Activated naive CD4-positive, alpha-beta T cell treated with anti-CD3 and anti-CD28 coated beads, Interleukin-2, amount 10 ng/mL, durations not matched to agents 7 days and 5 days (primary cell): ENCODE data around the gene PHF20.
"Not testable (repeated sequence)": the region's sequence is repeated elsewhere in the genome, so short reads cannot be mapped to it uniquely, and the experiment has no call there.

Source experiments
- CTCF ChIA-PET: fragments of 350-600 bp; sonication (Branson Sonifier 250); formaldehyde crosslinking; loops from one replicate; lab custom pipeline; 2021; ENCODE audit warnings: antibody characterized with exemption; lab: Charles Lee
- DNase-seq: peaks from one replicate; pipeline ENCODE4 v3.0.0-alpha.2; 2020
- H3K27ac Mint-ChIP-seq: one replicate; pipeline ENCODE4 v1.8.0; 2021; ENCODE audit warnings: mild to moderate bottlenecking, moderate library complexity, mixed read lengths
- H3K27me3 Mint-ChIP-seq: one replicate; pipeline ENCODE4 v1.8.0; 2021; ENCODE audit warnings: mild to moderate bottlenecking, mixed read lengths
- H3K36me3 Mint-ChIP-seq: one replicate; pipeline ENCODE4 v1.8.0; 2021; ENCODE audit warnings: mixed read lengths
- H3K4me1 Mint-ChIP-seq: one replicate; pipeline ENCODE4 v1.8.0; 2021; ENCODE audit warnings: mixed read lengths
- H3K4me3 Mint-ChIP-seq: one replicate; pipeline ENCODE4 v1.8.0; 2021; ENCODE audit warnings: mild to moderate bottlenecking, moderate library complexity, mixed read lengths
- H3K9me3 Mint-ChIP-seq: one replicate; pipeline ENCODE4 v1.8.0; 2021; ENCODE audit warnings: mixed read lengths

Gene PHF20

DNA sequence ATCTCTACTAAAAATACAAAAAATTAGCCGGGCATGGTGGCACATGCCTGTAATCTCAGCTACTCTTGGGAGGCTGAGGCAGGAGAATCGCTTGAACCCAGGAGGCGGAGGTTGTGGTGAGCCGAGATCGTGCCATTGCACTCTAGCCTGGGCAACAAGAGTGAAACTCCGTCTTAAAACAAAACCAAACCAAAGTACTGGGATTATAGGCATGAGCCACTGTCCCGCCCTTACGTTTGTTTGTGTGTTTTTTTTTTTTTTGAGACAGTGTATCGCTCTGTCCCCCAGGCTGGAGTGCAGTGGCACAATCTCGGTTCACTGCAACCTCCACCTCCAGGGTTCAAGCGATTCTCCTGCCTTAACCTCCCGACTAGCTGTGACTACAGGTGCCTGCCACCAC, 12.0 kb downstream of the PHF20 start:
- DNase-seq, H3K27ac Mint-ChIP-seq, H3K9me3 Mint-ChIP-seq, CTCF ChIA-PET, H3K4me3 Mint-ChIP-seq, H3K4me1 Mint-ChIP-seq, H3K27me3 Mint-ChIP-seq: not testable (repeated sequence)
- peaks cover 18% of the 10 kb centered on the region for H3K36me3 Mint-ChIP-seq

DNA sequence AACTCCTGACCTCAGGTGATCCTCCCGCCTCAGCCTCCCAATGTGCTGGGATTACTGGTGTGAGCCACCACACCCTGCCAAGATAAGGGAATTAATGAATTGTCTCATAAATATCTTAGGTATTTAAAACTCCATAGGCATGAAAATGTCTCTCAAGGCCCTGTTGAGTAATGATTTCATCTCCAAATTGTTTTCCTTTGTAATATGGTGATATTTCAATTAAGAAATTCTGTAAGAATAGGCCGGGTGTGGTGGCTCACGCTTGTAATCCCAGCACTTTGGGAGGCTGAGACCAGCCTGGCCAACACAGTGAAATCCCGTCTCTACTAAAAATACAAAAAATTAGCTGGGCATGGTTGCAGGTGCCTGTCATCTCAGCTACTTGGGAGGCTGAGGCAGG, 13.7 kb downstream of the PHF20 start:
- DNase-seq, H3K4me1 Mint-ChIP-seq, H3K27me3 Mint-ChIP-seq, H3K4me3 Mint-ChIP-seq, H3K27ac Mint-ChIP-seq, H3K9me3 Mint-ChIP-seq: not testable (repeated sequence)
- peaks cover 12% of the 10 kb centered on the region for H3K36me3 Mint-ChIP-seq
- CTCF ChIA-PET, result interaction anchor here (1.5 kb wide), 1 partner anchor 8 kb away, joined by 3 read pairs; no protein-coding TSS in a partner anchor

DNA sequence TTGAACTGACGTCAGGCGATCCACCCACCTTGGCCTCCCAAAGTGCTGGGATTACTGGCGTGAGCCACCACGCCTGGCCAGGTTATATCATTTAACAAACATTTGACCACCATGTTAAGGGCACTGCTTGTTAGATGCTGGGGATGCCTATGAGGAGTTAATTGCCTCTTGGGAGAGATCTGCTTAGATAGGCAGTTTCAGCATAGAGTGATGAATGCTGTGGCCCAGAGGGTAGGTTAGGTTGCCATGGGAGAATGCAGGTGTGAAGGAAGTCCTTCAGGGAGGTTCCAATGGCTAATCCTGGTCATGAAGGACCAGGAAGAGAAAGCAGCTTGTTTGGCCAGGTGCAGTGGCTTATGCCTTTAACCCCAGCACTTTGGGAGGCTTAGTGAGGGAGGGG, 17.0 kb downstream of the PHF20 start:
- H3K4me1 Mint-ChIP-seq, result peaks cover 3% of the 10 kb centered on the region
- no peaks in the 10 kb centered on the region for H3K9me3 Mint-ChIP-seq
- DNase-seq, result no peak
- H3K4me3 Mint-ChIP-seq, result no peak overlapping the region
- no peaks in the 10 kb centered on the region for H3K27me3 Mint-ChIP-seq
- no peak overlapping the region for H3K27ac Mint-ChIP-seq
- H3K36me3 Mint-ChIP-seq, result peaks cover 3% of the 10 kb centered on the region
- CTCF ChIA-PET, result no interaction called here

DNA sequence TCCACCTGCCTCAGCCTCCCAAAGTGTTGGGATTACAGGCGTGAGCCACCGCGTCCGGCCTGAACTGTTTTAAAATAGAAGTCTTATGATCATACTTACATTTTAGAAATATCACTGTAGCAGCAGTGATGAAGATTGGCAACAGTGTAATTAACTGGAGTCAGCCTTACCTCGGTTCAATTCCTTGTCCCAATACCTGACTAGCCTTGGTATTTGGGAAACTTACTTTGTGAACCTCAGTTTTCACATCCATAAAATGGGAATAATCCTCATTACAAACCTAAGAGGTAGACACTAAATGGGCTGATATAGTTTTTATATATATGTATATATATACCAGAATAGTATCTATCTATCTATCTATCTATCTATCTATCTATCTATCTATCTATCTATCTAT, 19.3 kb downstream of the PHF20 start:
- Mint-ChIP-seq H3K36me3 (peaks cover 3% of the 10 kb centered on the region), H3K9me3 (no peaks in the 10 kb centered on the region), H3K4me3 (no peak overlapping the region), H3K27ac (no peak overlapping the region), H3K27me3 (no peaks in the 10 kb centered on the region), H3K4me1 (peaks cover 8% of the 10 kb centered on the region)
- no peak for DNase-seq
- CTCF ChIA-PET, result no interaction called here

DNA sequence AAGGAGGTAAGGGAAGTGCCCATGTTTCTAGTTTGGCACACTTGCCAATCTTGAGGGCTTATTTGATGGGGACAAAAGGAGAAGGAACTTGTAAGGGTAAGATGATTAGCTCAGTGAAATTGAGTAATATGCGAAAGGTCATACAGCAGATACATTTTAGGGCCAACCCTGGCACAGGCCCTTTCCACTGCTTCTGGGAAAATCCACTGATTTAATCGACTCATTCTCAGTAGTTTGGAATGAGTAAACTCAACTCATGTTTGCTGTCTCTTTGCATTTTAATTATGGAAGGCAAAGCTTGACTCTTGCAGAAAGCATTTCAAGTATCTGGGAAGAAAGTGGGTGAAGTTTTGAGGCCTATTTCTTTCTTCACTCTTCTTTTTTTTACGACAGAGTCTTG, 20.0 kb downstream of the PHF20 start:
- no peaks in the 10 kb centered on the region for H3K9me3 Mint-ChIP-seq
- no peak overlapping the region for H3K4me3 Mint-ChIP-seq
- CTCF ChIA-PET, result no interaction called here
- peaks cover 14% of the 10 kb centered on the region for H3K4me1 Mint-ChIP-seq
- no peak overlapping the region for H3K27ac Mint-ChIP-seq
- peaks cover 4% of the 10 kb centered on the region for H3K36me3 Mint-ChIP-seq
- H3K27me3 Mint-ChIP-seq, result no peaks in the 10 kb centered on the region
- no peak for DNase-seq

DNA sequence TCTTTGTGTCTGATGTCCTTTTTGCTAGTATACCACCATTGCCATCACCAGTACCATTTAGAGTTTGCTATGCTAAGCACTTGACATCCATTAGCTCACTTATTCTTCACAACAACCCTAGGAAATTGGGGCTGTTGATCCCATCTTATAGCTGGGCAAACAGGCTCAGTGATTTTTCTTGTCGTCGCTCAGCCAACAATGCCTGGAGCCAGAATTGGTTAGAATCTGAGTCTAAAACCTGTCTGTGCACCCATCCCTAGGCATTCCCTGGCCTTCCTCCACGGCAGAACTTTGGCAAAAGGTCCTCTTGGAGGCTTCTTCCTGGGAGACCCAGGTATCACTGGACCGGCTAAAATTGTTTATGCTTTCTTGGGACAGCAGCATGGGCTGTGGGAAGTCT, 20.9 kb downstream of the PHF20 start:
- H3K4me1 Mint-ChIP-seq, result peaks cover 14% of the 10 kb centered on the region
- no peak for DNase-seq
- H3K36me3 Mint-ChIP-seq, result peaks cover 3% of the 10 kb centered on the region
- no peaks in the 10 kb centered on the region for H3K27me3 Mint-ChIP-seq
- H3K4me3 Mint-ChIP-seq, result no peak overlapping the region
- H3K9me3 Mint-ChIP-seq, result no peaks in the 10 kb centered on the region
- CTCF ChIA-PET, result no interaction called here
- no peak overlapping the region for H3K27ac Mint-ChIP-seq

DNA sequence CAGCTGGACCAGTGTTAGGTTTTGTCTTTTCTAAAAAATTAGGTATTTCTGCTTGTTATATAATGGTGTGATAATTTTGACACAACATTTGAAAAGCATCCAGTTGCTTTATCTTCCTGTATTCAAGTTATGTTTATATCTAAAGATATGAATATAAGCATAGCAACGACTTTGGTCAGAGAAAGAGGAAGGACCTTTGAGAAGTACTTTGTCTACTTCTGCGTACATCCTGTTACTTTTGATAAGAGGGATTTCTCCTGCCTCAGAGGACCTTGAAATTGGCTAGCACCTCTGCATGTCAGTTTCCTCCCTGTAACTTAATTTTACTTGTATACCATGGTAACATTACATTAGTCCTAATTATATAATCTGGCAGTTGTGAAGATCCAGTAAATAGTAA, 24.8 kb downstream of the PHF20 start:
- DNase-seq, result no peak
- Mint-ChIP-seq H3K9me3 (no peaks in the 10 kb centered on the region), H3K4me1 (peaks cover 18% of the 10 kb centered on the region), H3K27ac (peak overlapping the region; percentile 45), H3K27me3 (no peaks in the 10 kb centered on the region), H3K36me3 (peaks cover 18% of the 10 kb centered on the region), H3K4me3 (no peak overlapping the region)
- CTCF ChIA-PET, result no interaction called here

DNA sequence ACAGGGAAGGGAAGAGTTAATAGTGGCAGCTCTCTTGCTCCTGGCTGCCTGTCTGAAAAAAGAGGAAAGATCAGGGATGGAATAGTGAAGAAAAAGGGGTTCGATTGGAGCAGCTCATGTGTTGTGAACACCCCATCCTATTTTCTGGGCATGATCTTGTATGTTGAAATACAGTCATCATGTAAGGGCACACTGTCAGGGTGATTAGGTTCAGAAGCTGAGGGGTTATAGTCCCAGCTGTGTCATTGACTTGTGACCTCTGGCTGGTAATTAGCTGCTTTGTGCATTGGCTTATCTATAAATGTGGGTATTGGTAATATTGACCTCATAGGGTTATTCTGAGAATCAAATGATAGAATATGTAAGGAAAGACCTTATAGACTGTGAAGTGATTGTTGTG, 30.1 kb downstream of the PHF20 start:
- Mint-ChIP-seq H3K9me3 (no peaks in the 10 kb centered on the region), H3K27ac (no peak overlapping the region), H3K4me1 (peaks cover 6% of the 10 kb centered on the region), H3K4me3 (no peak overlapping the region), H3K27me3 (no peaks in the 10 kb centered on the region), H3K36me3 (peaks cover 27% of the 10 kb centered on the region)
- DNase-seq, result no peak
- CTCF ChIA-PET, result no interaction called here

DNA sequence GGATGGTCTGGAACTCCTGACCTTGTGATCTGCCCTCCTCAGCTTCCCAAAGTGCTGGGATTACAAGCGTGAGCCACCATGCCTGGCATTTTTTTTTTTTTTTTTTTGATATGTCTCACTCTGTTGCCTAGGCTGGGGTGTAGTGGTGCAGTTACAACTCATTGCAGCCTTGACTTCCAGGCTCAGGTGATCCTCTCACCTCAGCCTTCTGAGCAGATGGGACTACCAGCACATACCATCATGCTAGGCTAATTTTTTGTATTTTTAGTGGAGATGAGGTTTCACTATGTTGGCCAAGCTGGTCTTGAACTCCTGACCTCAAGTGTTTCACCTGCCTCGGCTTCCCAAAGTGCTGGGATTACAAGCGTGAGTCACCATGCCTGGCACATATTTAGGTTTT, 34.3 kb downstream of the PHF20 start:
- Mint-ChIP-seq H3K27ac (no peak overlapping the region), H3K9me3 (no peaks in the 10 kb centered on the region), H3K36me3 (peaks cover 31% of the 10 kb centered on the region), H3K4me1 (peaks cover under 1% of the 10 kb centered on the region), H3K27me3 (no peaks in the 10 kb centered on the region), H3K4me3 (no peak overlapping the region)
- no peak for DNase-seq
- CTCF ChIA-PET, result no interaction called here

DNA sequence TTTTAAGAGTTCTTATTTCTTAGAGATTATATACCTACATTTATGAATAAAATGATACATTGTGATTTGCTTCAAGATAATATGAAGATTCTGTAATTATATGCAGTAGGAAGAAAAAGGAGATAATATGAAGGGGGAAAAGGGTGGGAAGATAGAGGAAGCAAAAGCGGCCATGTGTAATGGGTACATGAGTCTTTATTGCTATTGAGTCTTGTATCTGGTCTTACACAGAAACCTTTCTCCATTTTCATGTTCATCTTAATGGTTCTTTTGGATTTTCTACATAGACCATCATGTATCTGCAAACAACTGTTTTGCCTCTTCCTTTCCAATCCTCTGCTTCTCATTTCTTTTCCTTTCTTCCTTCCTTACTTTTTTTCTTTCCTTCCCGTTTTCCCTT, 36.1 kb downstream of the PHF20 start:
- no peaks in the 10 kb centered on the region for H3K9me3 Mint-ChIP-seq
- no peak overlapping the region for H3K4me3 Mint-ChIP-seq
- CTCF ChIA-PET, result no interaction called here
- DNase-seq, result no peak
- no peaks in the 10 kb centered on the region for H3K27me3 Mint-ChIP-seq
- H3K36me3 Mint-ChIP-seq, result peaks cover 30% of the 10 kb centered on the region
- H3K4me1 Mint-ChIP-seq, result no peaks in the 10 kb centered on the region
- H3K27ac Mint-ChIP-seq, result no peak overlapping the region

DNA sequence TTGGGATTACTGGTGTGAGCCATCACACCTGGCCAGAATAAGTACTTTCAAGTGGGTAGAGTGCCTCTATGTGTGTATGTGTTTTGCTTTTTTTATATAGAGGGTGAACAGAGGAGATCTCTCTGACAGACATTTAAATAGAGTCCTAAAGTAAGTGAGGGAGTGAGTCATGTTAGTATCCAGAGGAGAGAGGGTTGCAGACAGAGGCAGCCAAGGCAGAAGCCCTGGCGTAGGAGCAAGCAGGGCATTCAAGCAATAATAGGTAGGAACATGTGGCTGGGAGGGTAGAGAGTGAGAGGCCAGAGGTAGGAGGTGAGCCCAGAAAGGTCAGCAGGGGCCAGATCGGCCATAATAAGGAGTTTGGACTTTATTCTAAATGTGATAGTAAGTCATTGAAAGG, 48.9 kb downstream of the PHF20 start:
- no peak overlapping the region for H3K4me3 Mint-ChIP-seq
- H3K9me3 Mint-ChIP-seq, result no peaks in the 10 kb centered on the region
- H3K4me1 Mint-ChIP-seq, result peaks cover 20% of the 10 kb centered on the region
- no peak overlapping the region for H3K27ac Mint-ChIP-seq
- no peaks in the 10 kb centered on the region for H3K27me3 Mint-ChIP-seq
- CTCF ChIA-PET, result no interaction called here
- DNase-seq, result no peak
- peaks cover 37% of the 10 kb centered on the region for H3K36me3 Mint-ChIP-seq

DNA sequence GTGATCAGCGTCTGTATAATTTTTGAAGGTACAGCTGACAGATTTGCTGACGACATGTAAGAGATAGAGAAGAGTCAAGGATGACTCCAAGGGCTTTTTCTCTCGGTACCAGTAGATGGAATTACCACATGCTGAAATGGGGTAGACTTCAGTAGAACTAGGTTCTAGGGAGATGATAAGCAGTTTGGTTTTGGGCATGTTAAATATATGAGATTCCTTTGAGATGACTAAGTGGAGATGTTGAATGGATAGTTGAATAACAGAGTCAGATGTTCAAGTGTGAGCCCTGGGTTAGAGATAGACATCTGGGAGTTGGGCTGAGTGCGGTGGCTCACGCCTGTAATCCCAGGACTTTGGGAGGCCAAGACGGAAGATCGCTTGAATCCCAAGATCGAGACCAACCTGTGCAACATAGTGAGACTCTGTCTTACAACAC, 50.0 kb downstream of the PHF20 start:
- Mint-ChIP-seq H3K27ac (no peak overlapping the region), H3K9me3 (no peaks in the 10 kb centered on the region), H3K4me1 (peaks cover 25% of the 10 kb centered on the region), H3K4me3 (no peak overlapping the region), H3K36me3 (peaks cover 36% of the 10 kb centered on the region), H3K27me3 (no peaks in the 10 kb centered on the region)
- DNase-seq, result no peak
- CTCF ChIA-PET, result no interaction called here

DNA sequence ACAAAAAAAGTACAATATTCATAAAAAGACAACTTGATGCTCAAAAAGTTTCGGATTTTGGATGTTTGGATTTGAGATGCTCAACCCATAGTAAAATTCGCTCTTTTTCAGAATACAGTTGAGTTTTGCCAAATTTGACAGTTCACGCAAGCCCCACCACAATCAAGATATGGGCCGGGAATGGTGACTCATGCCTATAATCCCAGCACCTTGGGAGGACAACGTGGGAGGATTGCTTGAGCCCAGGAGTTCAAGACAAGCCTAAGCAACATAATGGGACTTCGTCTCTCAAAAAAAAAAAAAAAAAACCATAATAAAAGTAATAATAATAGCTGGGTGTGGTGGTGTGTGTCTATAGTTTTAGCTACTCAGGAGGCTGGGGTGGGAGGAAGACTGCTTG, 51.3 kb downstream of the PHF20 start:
- H3K4me3 Mint-ChIP-seq, result no peak overlapping the region
- peaks cover 35% of the 10 kb centered on the region for H3K36me3 Mint-ChIP-seq
- no peak overlapping the region for H3K27ac Mint-ChIP-seq
- DNase-seq, result no peak
- CTCF ChIA-PET, result no interaction called here
- no peaks in the 10 kb centered on the region for H3K9me3 Mint-ChIP-seq
- H3K4me1 Mint-ChIP-seq, result peaks cover 24% of the 10 kb centered on the region
- no peaks in the 10 kb centered on the region for H3K27me3 Mint-ChIP-seq

DNA sequence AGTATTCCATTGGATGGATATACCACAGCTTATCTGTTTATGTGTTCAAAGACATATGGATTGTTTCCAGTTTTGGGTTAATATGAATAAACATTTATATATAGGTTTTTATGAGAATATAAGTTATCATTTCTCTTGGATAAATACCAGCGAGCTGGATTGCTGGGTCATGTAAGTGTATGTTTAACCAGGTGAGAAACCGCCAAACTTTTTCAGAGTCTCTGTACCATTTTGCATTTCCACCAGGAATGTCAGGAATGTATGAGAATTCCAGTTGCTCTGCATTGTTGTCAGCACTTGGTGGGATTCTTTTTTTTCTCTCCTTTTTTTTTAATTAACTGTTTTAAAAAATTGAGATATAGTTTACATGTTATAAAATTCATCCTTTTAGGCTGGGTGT, 52.1 kb downstream of the PHF20 start:
- DNase-seq, result no peak
- Mint-ChIP-seq H3K4me3 (no peak overlapping the region), H3K27ac (no peak overlapping the region), H3K27me3 (no peaks in the 10 kb centered on the region), H3K9me3 (no peaks in the 10 kb centered on the region), H3K4me1 (peaks cover 17% of the 10 kb centered on the region), H3K36me3 (peaks cover 32% of the 10 kb centered on the region)
- CTCF ChIA-PET, result no interaction called here

DNA sequence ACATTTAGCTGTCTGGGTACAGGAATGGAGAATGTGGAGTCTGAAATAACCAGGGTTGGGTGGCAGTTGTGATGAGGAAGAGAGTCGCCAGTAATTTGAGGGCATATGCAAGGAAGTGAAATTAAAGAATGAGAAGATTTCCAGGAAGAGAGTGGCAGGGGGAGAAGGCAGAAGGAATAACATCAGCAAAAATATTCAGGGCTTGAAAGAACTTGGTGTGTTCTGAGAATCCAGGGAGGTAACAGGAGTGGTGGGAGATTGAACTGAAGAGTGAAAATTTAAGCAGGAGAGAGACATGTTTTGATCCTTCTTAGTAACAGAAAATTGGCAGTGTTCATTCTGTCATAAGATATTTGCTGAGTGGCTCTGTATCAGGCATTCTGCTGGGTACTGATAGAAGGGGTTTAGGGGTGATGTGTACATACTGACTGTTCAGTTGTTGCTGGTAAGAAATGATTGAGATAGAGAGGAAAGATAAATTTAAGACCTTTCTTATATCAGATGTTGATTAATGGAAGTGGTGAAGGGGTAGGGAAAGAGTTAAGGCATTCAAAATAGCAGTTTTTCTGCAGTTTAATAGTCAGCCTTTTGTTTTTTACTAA, 54.7 kb downstream of the PHF20 start:
- CTCF ChIA-PET, result no interaction called here
- H3K4me1 Mint-ChIP-seq, result peaks cover 9% of the 10 kb centered on the region
- DNase-seq, result no peak
- H3K27me3 Mint-ChIP-seq, result no peaks in the 10 kb centered on the region
- no peak overlapping the region for H3K27ac Mint-ChIP-seq
- peaks cover 26% of the 10 kb centered on the region for H3K36me3 Mint-ChIP-seq
- no peak overlapping the region for H3K4me3 Mint-ChIP-seq
- H3K9me3 Mint-ChIP-seq, result peaks cover 1% of the 10 kb centered on the region

DNA sequence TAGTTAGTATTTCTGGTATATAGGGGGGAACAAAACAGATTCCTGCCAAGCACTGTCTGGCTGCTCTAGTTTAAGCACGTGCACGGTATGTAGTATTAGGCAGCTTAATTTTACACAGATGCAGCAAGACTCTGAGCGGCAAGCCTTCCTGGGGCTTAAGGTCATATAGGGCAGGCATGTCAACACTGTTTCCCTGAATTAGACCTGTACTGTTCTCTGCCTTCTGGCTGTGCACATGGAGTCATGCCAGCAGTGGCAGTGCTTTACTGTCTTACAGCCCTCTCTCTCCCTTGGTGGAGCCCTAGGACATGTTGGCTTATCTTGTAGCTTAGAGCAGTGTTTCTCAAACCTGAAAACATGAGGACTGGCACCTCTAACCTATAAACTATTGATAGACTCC, 56.6 kb downstream of the PHF20 start:
- peaks cover 9% of the 10 kb centered on the region for H3K4me1 Mint-ChIP-seq
- CTCF ChIA-PET, result no interaction called here

More for the DNA sequence above, 56.6 kb downstream of the PHF20 start:
- Mint-ChIP-seq H3K27ac (no peak overlapping the region), H3K9me3 (peaks cover 1% of the 10 kb centered on the region), H3K36me3 (peaks cover 31% of the 10 kb centered on the region), H3K4me3 (no peak overlapping the region), H3K27me3 (no peaks in the 10 kb centered on the region)
- no peak for DNase-seq
